A204.1 (cell line): ENCODE measurements around the gene DDX3X.
"Not testable (repeated sequence)": the region's sequence is repeated elsewhere in the genome, so short reads cannot be mapped to it uniquely, and the experiment has no call there.

Experiments
- FAIRE-seq: peaks from 2 replicates; lab custom pipeline; 2012; peaks lifted over from hg19 to GRCh38; lab: Jason Lieb, UNC

DDX3X gene

GRCh38 chrX:41329101-41329500 lies 4.9 kb upstream of the DDX3X start:
- FAIRE-seq: no peak

GRCh38 chrX:41332005-41332404 lies 2.0 kb upstream of the DDX3X start:
- FAIRE-seq: peak; percentile 32

GRCh38 chrX:41332408-41333002 lies 1.5 kb upstream of the DDX3X start:
- FAIRE-seq: no peak

- FAIRE-seq: no peak
Measured at GRCh38 chrX:41333003-41333743, 789 bp upstream of the DDX3X start.

GRCh38 chrX:41334363-41335197 lies 618 bp downstream of the DDX3X start:
- FAIRE-seq: no peak

GRCh38 chrX:41335198-41335957 lies 1.4 kb downstream of the DDX3X start:
- FAIRE-seq: no peak

GRCh38 chrX:41335958-41336331 lies 2.0 kb downstream of the DDX3X start:
- FAIRE-seq: no peak

GRCh38 chrX:41336447-41336846 lies 2.5 kb downstream of the DDX3X start:
- FAIRE-seq: no peak

GRCh38 chrX:41337140-41337539 lies 3.2 kb downstream of the DDX3X start:
- FAIRE-seq: no peak

GRCh38 chrX:41338436-41338835 lies 4.5 kb downstream of the DDX3X start:
- FAIRE-seq: no peak

- FAIRE-seq: no peak
Measured at GRCh38 chrX:41339148-41339547, 5.2 kb downstream of the DDX3X start.

GRCh38 chrX:41344053-41344452 lies 10.1 kb downstream of the DDX3X start:
- no peak for FAIRE-seq

GRCh38 chrX:41347186-41347585 lies 13.2 kb downstream of the DDX3X start:
- FAIRE-seq: no peak

GRCh38 chrX:41348551-41348950 lies 14.6 kb downstream of the DDX3X start:
- no peak for FAIRE-seq

- no peak for FAIRE-seq
Measured at GRCh38 chrX:41350150-41350975, 16.4 kb downstream of the DDX3X start.

GRCh38 chrX:41350976-41351569 lies 17.1 kb downstream of the DDX3X start:
- FAIRE-seq: no peak

- FAIRE-seq: no peak
Measured at GRCh38 chrX:41351923-41352322, 18.0 kb downstream of the DDX3X start.

- FAIRE-seq: no peak
Measured at GRCh38 chrX:41352329-41352838, 18.4 kb downstream of the DDX3X start.

GRCh38 chrX:41353985-41354384 lies 20.0 kb downstream of the DDX3X start:
- FAIRE-seq: no peak

GRCh38 chrX:41369152-41369551 lies 35.2 kb downstream of the DDX3X start:
- no peak for FAIRE-seq

GRCh38 chrX:41371575-41371974 lies 37.6 kb downstream of the DDX3X start:
- not testable (repeated sequence) for FAIRE-seq
